Endodermal cell (in vitro differentiated cells): ENCODE measurements around the gene ITFG2. TPM values are rescaled to one million over a fixed set of nuclear protein-coding genes. Genes with fewer than 3 reads are reported as not detected.

ENCODE experiments used
- DNase-seq: peaks from one replicate; pipeline ENCODE4 v3.0.0-alpha.2; 2017
- H3K27ac ChIP-seq: 2 replicates; pipeline ENCODE4 v1.5.1; 2013; ENCODE audit warnings: mild to moderate bottlenecking, low read depth, low read length, moderate library complexity
- H3K27me3 ChIP-seq: 2 replicates; pipeline ENCODE4 v1.6.1; 2013; ENCODE audit warnings: mild to moderate bottlenecking, low read length, moderate library complexity; ENCODE audit not compliant: insufficient read depth, control insufficient read depth, poor library complexity, severe bottlenecking
- H3K36me3 ChIP-seq: 2 replicates; pipeline ENCODE4 v1.7.0; 2013; ENCODE audit warnings: mild to moderate bottlenecking, low read length, moderate library complexity; ENCODE audit not compliant: control insufficient read depth, insufficient read depth
- H3K4me1 ChIP-seq: one replicate; pipeline ENCODE4 v1.7.0; 2013; ENCODE audit warnings: low read length; ENCODE audit not compliant: control insufficient read depth, insufficient read depth
- H3K4me3 ChIP-seq: 2 replicates; pipeline ENCODE4 v1.5.1; 2013; ENCODE audit warnings: mild to moderate bottlenecking, low read length, moderate library complexity
- H3K9ac ChIP-seq: 2 replicates; pipeline ENCODE4 v1.6.1; 2013; ENCODE audit warnings: mild to moderate bottlenecking, low read length, moderate library complexity; ENCODE audit not compliant: poor library complexity, severe bottlenecking; ENCODE audit errors: extremely low read depth
- H3K9me3 ChIP-seq: 2 replicates; pipeline ENCODE4 v1.6.1; 2013; ENCODE audit warnings: mild to moderate bottlenecking, low read length, moderate library complexity; ENCODE audit not compliant: control insufficient read depth
- H3K27ac Mint-ChIP-seq: 2 replicates; pipeline ENCODE4 v1.8.0; 2020; ENCODE audit warnings: mixed read lengths
- H3K27me3 Mint-ChIP-seq: 2 replicates; pipeline ENCODE4 v1.8.0; 2021; ENCODE audit warnings: mild to moderate bottlenecking, mixed read lengths; ENCODE audit not compliant: insufficient read depth
- H3K36me3 Mint-ChIP-seq: 2 replicates; pipeline ENCODE4 v1.8.0; 2020; ENCODE audit warnings: low read depth, mixed read lengths
- H3K4me1 Mint-ChIP-seq: 2 replicates; pipeline ENCODE4 v1.8.0; 2020; ENCODE audit warnings: mixed read lengths
- H3K4me3 Mint-ChIP-seq: 2 replicates; pipeline ENCODE4 v1.8.0; 2020; ENCODE audit warnings: mild to moderate bottlenecking, moderate library complexity, mixed read lengths
- H3K9me3 Mint-ChIP-seq: 2 replicates; pipeline ENCODE4 v1.8.0; 2020; ENCODE audit warnings: mild to moderate bottlenecking, mixed read lengths
- WGBS, 2 experiments: methylation state at CpG; one replicate each; pipeline versions ENCODE4 v1.1.5 to v1.1.7; 2013; ENCODE audit warnings: missing lambda C conversion rate in 2 of 2, mixed read lengths in 1 of 2; ENCODE audit not compliant: insufficient coverage in 1 of 2, insufficient read length in 1 of 2; 5-methylcytosine and 5-hydroxymethylcytosine counted together
- total RNA-seq, 2 donors: library from RNA; stranded (reverse); fragmentation: NEBNext Ultra II Directional in 1 of 2; extraction: Animal tissue kit (Norgen Biotek cat#: 25700) in 1 of 2; gene quantifications; 2 replicates in 1 of 2; 3 replicates in 1 of 2; pipeline ENCODE4 v1.2.1, GENCODE V29; 2021
- TF ChIP-seq, protein P1 (sequence below): fragments of 200-600 bp; sonication (generic); conservative IDR thresholded peaks from 2 replicates; pipeline ENCODE4 v1.5.0; 2021; ENCODE audit warnings: antibody characterized with exemption, mild to moderate bottlenecking

The ITFG2 gene
- total RNA-seq, 2 donors from 2014 or later: 22.5 to 59.5 TPM

DNA sequence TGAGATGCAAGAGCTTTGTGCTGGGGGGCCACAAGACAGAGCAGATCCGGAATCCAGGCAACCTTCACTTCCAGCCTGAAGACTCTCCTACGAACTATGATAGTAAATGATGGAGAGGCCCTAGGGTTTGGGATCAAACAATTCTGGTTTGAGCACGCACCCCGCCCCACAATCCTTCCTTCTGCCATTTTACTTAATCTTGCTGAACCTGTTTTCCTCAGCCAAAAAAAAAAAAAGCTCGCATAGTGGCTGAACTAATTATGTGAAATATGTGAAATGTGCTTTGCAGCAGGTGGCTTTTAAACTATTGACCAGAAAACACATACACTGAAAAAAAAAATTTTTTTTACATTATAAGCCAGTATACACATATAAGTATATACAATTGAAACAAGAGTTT, 667 bp upstream of the ITFG2 start:
- peaks cover 25% of the 10 kb centered on the region for H3K36me3 Mint-ChIP-seq
- H3K9me3 ChIP-seq: no peaks in the 10 kb centered on the region
- TF ChIP-seq, protein P1, sequence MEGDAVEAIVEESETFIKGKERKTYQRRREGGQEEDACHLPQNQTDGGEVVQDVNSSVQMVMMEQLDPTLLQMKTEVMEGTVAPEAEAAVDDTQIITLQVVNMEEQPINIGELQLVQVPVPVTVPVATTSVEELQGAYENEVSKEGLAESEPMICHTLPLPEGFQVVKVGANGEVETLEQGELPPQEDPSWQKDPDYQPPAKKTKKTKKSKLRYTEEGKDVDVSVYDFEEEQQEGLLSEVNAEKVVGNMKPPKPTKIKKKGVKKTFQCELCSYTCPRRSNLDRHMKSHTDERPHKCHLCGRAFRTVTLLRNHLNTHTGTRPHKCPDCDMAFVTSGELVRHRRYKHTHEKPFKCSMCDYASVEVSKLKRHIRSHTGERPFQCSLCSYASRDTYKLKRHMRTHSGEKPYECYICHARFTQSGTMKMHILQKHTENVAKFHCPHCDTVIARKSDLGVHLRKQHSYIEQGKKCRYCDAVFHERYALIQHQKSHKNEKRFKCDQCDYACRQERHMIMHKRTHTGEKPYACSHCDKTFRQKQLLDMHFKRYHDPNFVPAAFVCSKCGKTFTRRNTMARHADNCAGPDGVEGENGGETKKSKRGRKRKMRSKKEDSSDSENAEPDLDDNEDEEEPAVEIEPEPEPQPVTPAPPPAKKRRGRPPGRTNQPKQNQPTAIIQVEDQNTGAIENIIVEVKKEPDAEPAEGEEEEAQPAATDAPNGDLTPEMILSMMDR: no peak
- DNase-seq: no peak
- WGBS, 2 experiments: 94% methylated on average over 4 of the region's 5 CpGs; no CpG with 5 or more reads in 1 of the 2 experiments
- H3K27ac ChIP-seq: no peak overlapping the region
- peak overlapping the region; percentile 97 for H3K4me3 ChIP-seq
- no peaks in the 10 kb centered on the region for H3K9me3 Mint-ChIP-seq
- H3K36me3 ChIP-seq: peaks cover 6% of the 10 kb centered on the region
- H3K9ac ChIP-seq: no peak overlapping the region
- no peaks in the 10 kb centered on the region for H3K4me1 ChIP-seq
- H3K27ac Mint-ChIP-seq: peak overlapping the region; percentile 7
- H3K27me3 Mint-ChIP-seq: no peaks in the 10 kb centered on the region
- H3K27me3 ChIP-seq: no peaks in the 10 kb centered on the region
- H3K4me1 Mint-ChIP-seq: peaks cover 14% of the 10 kb centered on the region
- peak overlapping the region; percentile 92 for H3K4me3 Mint-ChIP-seq

DNA sequence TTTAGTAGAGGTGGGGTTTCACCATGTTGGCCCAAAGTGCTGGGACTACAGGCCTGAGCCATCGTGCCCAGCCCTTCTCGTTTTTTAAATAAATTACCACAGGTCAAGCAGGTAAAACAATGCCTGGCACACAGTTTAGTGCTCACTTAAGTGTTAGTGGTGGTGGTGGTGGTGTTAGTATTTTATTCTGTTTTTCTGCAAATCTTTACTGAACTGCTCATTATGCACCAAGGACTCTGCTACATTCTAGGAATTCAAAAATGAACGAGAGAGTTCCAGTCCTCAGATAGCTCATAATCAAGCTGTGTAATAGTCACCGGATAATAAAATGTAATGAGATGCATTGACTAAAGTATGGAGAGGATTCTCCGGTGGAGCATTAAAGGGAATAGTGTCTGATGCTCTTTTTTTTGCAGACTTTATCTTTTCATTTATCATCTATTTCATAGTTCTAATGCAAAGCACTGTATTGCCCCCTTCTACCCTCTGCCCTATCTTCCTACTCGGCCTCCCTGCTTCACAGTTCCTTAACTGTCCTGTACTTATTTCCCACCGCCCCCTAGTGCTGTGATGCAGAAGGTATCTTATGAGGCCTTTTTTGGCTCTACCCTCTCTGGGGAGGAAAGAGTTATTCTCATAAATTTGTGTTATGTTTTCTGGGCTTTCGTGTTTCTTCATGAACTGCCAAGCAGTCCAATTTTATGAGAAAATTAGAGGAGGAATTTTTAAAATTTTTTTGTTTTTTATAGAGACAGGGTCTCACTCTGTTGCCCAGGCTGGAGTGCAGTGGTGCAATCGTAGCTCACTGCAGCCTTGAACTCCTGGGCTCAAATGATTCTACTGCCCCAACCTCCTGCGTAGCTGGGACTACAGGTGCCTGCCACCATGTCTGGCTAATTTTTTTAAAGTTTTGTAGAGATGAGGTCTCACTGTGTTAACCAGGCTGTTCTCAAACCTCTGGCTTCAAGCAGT, 1.0 kb downstream of the ITFG2 start:
- H3K36me3 Mint-ChIP-seq: peaks cover 33% of the 10 kb centered on the region
- WGBS, 2 experiments: 25 to 40% methylated on average over 5 to 9 of the region's 10 CpGs
- no peaks in the 10 kb centered on the region for H3K9me3 Mint-ChIP-seq
- peak overlapping the region; percentile 97 for H3K4me3 ChIP-seq
- peak overlapping the region; percentile 92 for H3K4me3 Mint-ChIP-seq
- H3K9ac ChIP-seq: peak overlapping the region; percentile 98
- peaks cover 15% of the 10 kb centered on the region for H3K36me3 ChIP-seq
- no peaks in the 10 kb centered on the region for H3K9me3 ChIP-seq
- H3K27ac ChIP-seq: peak overlapping the region; percentile 95
- H3K4me1 Mint-ChIP-seq: peaks cover 14% of the 10 kb centered on the region
- no peaks in the 10 kb centered on the region for H3K4me1 ChIP-seq
- TF ChIP-seq, protein P1: peak; percentile 98
- peak; percentile 83 for DNase-seq
- H3K27ac Mint-ChIP-seq: peak overlapping the region; percentile 100
- no peaks in the 10 kb centered on the region for H3K27me3 Mint-ChIP-seq
- H3K27me3 ChIP-seq: no peaks in the 10 kb centered on the region

DNA sequence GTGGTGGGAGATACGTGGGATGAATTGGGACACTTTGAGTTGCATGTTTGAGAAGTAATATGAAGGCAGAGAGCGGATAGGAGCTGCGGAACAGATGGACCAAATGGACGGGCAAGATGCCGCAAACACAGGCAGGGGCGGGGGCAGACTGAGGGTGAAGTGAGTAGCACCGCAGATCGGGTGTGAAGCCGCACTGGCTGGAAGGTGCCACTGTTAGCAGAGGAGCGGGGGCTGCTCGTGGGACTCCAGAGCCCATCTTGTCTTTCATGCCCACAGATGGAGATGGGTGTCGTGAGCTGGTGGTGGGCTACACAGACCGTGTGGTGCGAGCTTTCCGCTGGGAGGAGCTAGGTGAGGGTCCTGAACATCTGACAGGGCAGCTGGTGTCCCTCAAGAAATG, 7.3 kb downstream of the ITFG2 start:
- Histone ChIP-seq H3K27me3 (no peaks in the 10 kb centered on the region), H3K4me3 (no peak overlapping the region), H3K9me3 (no peaks in the 10 kb centered on the region), H3K4me1 (no peaks in the 10 kb centered on the region), H3K36me3 (peaks cover 55% of the 10 kb centered on the region), H3K9ac (no peak overlapping the region), H3K27ac (no peak overlapping the region)
- Mint-ChIP-seq H3K27ac (peak overlapping the region; percentile 35), H3K27me3 (no peaks in the 10 kb centered on the region), H3K36me3 (peaks cover 74% of the 10 kb centered on the region), H3K4me1 (peaks cover 21% of the 10 kb centered on the region), H3K9me3 (no peaks in the 10 kb centered on the region), H3K4me3 (no peak overlapping the region)
- DNase-seq: no peak
- WGBS, 2 experiments: 96% methylated on average over 15 of the region's 15 CpGs
- TF ChIP-seq, protein P1: no peak
